ENCODE data around the gene MVD.

The MVD gene

DNA sequence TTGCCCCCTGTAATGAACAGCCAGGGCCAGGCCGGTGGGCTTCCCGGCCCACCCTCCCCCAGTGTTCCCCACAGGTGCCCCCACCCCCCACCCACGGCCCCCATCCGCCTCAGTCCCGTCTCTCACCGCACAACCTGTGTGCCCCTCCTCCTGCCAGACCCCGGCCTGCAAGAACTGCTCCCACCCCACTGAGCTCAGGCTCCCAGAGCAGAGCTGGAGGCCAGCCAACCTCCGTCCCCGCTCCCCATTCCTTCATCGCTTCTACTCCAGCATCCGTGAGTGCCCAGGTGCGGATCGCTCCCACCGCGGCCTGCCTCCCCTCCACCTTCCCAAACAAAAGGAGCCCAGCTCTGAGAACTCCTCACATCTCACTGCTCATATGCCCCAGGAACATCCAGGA is 4.2 kb downstream of the MVD start:
- no peak overlapping the region for H3K4me3 Mint-ChIP-seq
- H3K4me1 Mint-ChIP-seq (ENCODE audit: low read depth), result peaks cover 12% of the 10 kb centered on the region
- H3K9me3 Mint-ChIP-seq, result no peaks in the 10 kb centered on the region
- peaks cover 10% of the 10 kb centered on the region for H3K36me3 Mint-ChIP-seq (ENCODE audit: low read depth)
- no peaks in the 10 kb centered on the region for H3K27me3 Mint-ChIP-seq (ENCODE audit: low read depth)
- no peak overlapping the region for H3K27ac Mint-ChIP-seq

DNA sequence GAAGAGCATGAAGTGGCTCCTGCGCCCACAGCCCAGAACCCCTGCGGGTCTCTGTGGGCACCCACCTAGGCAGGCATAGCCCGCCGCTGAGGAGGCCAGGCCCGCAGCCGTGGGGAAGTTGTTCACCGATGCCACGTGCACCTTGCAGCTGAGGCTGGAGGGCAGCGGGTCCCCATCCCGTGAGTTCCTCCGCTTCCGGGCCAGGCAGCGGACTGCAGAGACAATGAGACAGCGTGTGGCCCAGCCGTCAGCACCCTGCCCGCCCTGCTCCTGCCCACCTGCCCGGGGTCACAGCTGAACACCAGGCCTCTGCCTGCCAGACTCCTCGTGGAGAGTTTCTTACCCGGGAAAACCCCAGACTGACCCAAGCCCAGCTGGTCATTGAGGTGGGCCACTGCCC is 5.5 kb downstream of the MVD start:
- no peak overlapping the region for H3K4me3 Mint-ChIP-seq
- H3K36me3 Mint-ChIP-seq (ENCODE audit: low read depth), result peaks cover 12% of the 10 kb centered on the region
- H3K9me3 Mint-ChIP-seq, result no peaks in the 10 kb centered on the region
- H3K4me1 Mint-ChIP-seq (ENCODE audit: low read depth), result peaks cover 12% of the 10 kb centered on the region
- no peaks in the 10 kb centered on the region for H3K27me3 Mint-ChIP-seq (ENCODE audit: low read depth)
- H3K27ac Mint-ChIP-seq, result no peak overlapping the region

DNA sequence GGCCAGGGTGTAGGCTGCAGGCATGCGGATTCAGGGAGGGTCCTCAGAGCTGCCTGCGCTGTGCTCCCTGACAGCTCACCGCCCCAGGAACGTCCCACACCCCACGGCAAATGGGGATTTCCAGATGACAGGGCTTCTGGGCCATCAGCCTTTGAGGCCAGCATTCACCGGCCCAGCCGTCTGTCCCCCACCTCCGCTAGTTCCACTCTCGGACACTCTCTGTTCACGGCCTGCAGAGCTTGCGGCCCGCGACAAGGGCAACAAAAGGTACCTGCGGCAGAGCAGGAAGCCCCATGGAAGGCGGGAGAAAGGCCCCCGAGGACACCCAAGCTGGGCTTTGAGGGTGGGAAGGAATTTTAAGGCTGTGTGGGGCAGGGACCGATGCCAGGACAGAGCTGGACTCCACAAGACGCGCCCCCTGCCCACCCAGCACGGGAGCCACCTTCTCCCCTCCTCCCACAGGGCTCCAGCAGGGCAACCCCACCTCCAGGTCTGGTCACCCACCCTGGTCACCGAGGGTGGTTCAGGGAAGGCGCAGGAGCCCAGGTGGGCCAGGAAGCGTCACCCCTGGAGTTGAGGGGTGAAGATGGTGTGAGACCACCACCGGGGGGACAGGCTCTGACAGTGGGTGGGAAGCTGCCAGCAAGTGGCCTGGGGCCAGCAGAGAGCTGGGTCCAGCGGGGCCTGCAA is 6.5 kb downstream of the MVD start:
- Mint-ChIP-seq H3K27ac (no peak overlapping the region), H3K9me3 (no peaks in the 10 kb centered on the region), H3K4me3 (no peak overlapping the region), H3K4me1 (ENCODE audit: low read depth) (peaks cover 9% of the 10 kb centered on the region), H3K36me3 (ENCODE audit: low read depth) (peaks cover 9% of the 10 kb centered on the region), H3K27me3 (ENCODE audit: low read depth) (no peaks in the 10 kb centered on the region)

DNA sequence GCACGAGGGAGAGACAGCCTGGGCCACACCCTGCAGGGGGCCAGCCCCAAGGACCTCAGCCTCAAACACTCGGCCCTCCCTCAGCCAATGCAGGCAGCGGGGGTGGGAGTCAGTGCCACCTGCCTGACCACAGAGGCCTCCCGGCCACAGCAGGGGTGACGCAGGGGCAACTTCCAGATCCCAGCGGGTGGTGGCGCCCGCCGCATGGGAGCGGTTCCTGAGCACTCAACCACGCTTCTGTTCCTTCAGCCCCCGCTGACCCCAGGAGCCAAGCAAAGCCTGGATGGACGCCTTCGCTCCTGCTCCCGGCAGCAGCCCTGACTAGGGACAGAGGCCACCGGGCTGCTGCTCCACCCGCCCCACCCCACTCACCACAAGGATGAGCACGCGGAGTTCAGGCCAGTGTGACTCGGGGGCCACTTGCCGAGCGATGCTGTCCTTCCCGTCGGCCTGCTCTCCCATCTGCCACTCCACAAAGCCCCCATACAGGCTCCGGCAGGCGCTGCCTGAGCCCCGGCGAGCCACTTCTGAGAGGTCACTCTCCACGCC is 7.1 kb downstream of the MVD start:
- H3K4me3 Mint-ChIP-seq, result no peak overlapping the region
- no peaks in the 10 kb centered on the region for H3K27me3 Mint-ChIP-seq (ENCODE audit: low read depth)
- peaks cover 11% of the 10 kb centered on the region for H3K36me3 Mint-ChIP-seq (ENCODE audit: low read depth)
- H3K4me1 Mint-ChIP-seq (ENCODE audit: low read depth), result peaks cover 7% of the 10 kb centered on the region
- no peak overlapping the region for H3K27ac Mint-ChIP-seq
- H3K9me3 Mint-ChIP-seq, result no peaks in the 10 kb centered on the region

DNA sequence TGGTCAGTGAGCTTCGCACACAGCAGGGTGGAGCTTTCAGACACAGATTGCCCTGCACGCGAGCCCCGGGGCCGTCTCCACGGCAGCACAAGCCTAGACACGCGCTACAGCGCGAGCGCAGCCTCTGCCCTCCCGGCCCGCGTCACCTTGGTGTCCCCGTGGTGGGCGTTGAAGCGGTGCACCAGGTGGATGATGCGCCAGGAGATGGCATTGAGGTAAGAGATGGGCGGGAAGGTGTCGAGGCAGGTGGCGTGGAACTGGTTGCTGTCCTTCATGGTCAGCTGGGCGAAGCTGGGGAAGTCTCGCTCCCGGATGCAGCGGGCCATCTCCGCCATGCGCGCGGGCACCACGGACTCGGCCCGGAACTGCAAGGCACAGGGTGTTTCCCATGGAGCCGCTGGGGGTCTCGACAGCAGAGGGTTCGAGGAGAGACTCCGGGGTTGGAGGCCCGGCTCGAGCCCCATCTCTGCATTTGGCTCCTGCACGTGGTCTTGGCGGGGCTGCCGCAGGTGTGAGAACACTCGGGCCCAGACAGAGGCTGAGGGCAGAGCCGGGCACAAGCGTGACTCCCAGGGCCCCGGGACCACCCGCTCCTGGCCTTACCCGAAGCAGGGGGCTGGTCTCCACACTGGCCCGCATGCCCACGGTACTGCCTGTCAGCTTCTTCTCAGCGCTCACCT is 7.7 kb downstream of the MVD start:
- no peaks in the 10 kb centered on the region for H3K9me3 Mint-ChIP-seq
- peaks cover 7% of the 10 kb centered on the region for H3K4me1 Mint-ChIP-seq (ENCODE audit: low read depth)
- no peaks in the 10 kb centered on the region for H3K27me3 Mint-ChIP-seq (ENCODE audit: low read depth)
- H3K4me3 Mint-ChIP-seq, result no peak overlapping the region
- no peak overlapping the region for H3K27ac Mint-ChIP-seq
- peaks cover 11% of the 10 kb centered on the region for H3K36me3 Mint-ChIP-seq (ENCODE audit: low read depth)

DNA sequence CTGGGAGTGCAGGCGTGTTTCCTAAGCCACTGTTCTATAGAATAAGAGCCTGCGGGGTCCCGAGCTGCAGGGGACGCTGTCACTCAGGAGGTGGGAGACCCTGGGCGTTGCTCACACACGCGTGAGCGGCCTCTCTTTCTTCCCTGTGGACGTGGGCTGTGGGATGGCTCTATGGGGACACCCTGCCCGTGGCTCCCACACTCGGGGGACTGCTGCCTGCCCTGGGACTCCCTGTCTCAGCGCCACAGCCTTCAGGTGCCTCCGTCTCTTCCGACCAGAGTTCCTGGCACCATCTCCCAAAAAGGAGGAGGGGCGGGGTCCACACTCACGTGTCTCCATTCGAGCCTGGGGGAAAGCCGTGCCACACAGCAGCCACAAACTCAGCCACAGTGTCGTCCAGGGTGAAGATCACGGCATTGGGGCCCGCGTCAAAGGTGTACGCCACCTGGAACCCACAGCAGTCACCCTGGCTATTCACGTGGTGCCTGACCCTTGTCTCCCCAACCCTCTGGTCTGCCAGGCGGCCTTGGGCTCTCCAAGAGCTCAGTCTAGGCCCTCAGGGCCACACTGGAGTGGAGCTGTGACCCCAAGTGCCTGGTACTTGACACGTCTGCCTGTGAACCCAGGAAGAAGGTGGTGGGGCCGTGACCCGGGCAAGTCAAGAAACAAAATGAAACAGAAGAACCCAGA is 8.4 kb downstream of the MVD start:
- H3K4me1 Mint-ChIP-seq (ENCODE audit: low read depth), result peaks cover 7% of the 10 kb centered on the region
- H3K4me3 Mint-ChIP-seq, result no peak overlapping the region
- H3K27me3 Mint-ChIP-seq (ENCODE audit: low read depth), result no peaks in the 10 kb centered on the region
- no peak overlapping the region for H3K27ac Mint-ChIP-seq
- no peaks in the 10 kb centered on the region for H3K9me3 Mint-ChIP-seq
- H3K36me3 Mint-ChIP-seq (ENCODE audit: low read depth), result peaks cover 12% of the 10 kb centered on the region

DNA sequence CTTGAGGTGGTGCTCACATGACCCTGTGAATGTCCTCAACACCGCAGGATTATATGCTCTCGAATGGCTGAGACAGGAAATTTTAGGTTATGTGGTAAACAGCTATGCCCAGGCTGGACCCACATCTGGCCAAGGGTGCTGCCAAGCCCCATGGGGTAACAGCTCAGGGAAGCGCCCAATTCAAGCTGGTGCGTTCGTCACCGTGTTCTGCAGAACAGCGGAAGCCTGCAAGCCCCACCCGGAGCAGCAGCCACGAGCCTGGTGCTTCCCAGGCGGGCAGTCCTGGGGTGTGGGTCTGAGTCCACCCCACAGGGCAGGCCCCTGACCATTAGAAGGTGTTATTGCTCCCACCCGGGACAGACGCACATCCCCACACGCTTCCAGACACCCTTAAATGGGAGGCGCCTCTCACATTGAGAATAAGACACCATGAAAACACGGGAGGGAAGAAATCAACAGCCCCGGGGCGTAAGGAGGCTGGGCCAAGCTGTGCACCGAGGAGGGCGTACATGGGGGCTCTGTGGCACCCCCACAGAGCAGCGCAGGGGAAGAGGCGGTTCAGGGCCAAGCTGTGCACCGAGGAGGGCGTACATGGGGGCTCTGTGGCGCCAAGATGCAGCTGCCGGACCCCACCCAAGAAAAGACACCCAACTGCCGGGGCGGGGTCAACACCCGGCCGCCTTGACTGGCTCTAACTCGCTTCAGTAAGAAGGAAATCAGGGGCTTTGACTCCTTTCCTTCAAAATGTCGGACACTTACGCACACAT is 9.1 kb downstream of the MVD start:
- no peaks in the 10 kb centered on the region for H3K9me3 Mint-ChIP-seq
- peaks cover 17% of the 10 kb centered on the region for H3K36me3 Mint-ChIP-seq (ENCODE audit: low read depth)
- H3K27ac Mint-ChIP-seq, result peak overlapping the region; percentile 66
- H3K4me1 Mint-ChIP-seq (ENCODE audit: low read depth), result peaks cover 13% of the 10 kb centered on the region
- no peak overlapping the region for H3K4me3 Mint-ChIP-seq
- no peaks in the 10 kb centered on the region for H3K27me3 Mint-ChIP-seq (ENCODE audit: low read depth)

DNA sequence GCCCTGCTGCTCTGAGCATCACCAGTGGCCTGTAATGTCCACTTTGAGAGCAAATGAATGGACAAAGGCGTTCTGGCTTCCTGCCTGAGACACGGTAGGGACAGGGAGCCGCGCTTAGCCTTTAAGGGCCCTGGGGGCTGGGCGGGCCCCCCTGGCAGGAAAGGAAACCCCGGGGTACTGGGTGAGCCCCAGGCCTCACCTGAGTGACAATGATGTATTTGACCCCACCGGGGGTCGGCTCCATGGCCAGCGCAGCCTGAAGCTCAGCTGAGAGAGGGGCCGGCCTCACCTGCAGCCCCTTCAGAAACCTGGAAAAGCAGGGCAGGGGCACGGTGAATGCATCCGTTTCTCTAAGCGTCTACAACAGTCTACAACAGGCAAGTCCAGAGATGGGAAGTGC is 9.8 kb downstream of the MVD start:
- Mint-ChIP-seq H3K36me3 (ENCODE audit: low read depth) (peaks cover 17% of the 10 kb centered on the region), H3K27ac (peak overlapping the region; percentile 66), H3K27me3 (ENCODE audit: low read depth) (no peaks in the 10 kb centered on the region), H3K4me1 (ENCODE audit: low read depth) (peaks cover 13% of the 10 kb centered on the region), H3K4me3 (no peak overlapping the region), H3K9me3 (no peaks in the 10 kb centered on the region)

DNA sequence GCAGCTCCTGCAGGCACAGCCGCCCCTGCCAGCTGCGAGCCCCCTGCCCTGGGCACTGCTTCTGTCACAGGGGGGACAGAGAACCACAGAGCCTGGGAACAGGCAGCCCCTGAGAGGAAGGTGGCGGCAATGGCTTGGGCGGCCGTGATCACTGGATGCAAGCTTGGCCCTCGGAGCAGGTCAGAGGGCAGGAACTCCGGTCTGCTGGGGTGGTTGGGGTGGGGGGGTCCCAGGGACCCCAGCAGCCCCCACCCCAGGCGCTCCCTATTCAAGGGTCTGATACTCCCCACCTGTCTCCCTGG is 10.2 kb downstream of the MVD start:
- Mint-ChIP-seq H3K27ac (no peak overlapping the region), H3K36me3 (ENCODE audit: low read depth) (peaks cover 17% of the 10 kb centered on the region), H3K4me3 (no peak overlapping the region), H3K4me1 (ENCODE audit: low read depth) (peaks cover 13% of the 10 kb centered on the region), H3K27me3 (ENCODE audit: low read depth) (no peaks in the 10 kb centered on the region), H3K9me3 (no peaks in the 10 kb centered on the region)

DNA sequence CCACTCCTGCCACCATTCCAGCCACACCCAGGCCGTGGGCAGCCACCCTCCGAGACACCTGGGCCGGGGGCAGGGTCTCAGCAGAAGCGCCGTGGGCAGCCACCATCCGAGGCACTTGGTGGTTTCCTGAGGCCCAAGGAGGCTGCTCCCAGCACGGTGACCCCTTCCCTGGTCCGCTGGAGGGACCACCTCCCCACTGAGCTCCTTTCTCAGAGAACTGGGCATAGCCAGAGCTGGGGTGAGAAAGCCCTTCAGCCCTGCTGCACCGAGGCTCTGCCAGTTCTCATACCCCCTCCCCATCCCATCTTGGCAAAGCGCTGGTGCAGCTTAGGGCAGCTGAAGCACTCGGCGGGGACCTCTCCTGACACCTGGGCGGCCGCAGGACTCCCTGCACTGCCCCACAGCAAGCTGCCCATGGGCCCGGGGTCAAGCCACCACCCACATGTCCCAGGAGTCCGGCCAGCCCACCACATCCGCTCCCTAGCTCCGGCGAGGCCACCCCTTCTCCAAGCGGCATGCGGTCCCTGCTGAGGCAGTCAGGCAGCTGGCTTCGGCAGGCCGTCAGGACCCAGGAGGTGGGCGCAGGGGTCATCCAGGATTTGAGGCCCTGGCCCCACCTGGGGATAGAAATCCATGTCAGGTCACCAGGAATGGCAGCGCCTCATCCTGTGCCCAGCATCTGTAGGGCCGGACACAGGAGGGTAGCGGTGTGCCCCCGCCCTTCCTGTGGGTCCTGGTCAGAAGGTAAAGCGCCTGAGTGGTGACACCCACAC is 10.7 kb downstream of the MVD start:
- no peaks in the 10 kb centered on the region for H3K9me3 Mint-ChIP-seq
- H3K27ac Mint-ChIP-seq, result peak overlapping the region; percentile 79
- H3K36me3 Mint-ChIP-seq (ENCODE audit: low read depth), result peaks cover 17% of the 10 kb centered on the region
- no peak overlapping the region for H3K4me3 Mint-ChIP-seq
- peaks cover 13% of the 10 kb centered on the region for H3K4me1 Mint-ChIP-seq (ENCODE audit: low read depth)
- no peaks in the 10 kb centered on the region for H3K27me3 Mint-ChIP-seq (ENCODE audit: low read depth)

DNA sequence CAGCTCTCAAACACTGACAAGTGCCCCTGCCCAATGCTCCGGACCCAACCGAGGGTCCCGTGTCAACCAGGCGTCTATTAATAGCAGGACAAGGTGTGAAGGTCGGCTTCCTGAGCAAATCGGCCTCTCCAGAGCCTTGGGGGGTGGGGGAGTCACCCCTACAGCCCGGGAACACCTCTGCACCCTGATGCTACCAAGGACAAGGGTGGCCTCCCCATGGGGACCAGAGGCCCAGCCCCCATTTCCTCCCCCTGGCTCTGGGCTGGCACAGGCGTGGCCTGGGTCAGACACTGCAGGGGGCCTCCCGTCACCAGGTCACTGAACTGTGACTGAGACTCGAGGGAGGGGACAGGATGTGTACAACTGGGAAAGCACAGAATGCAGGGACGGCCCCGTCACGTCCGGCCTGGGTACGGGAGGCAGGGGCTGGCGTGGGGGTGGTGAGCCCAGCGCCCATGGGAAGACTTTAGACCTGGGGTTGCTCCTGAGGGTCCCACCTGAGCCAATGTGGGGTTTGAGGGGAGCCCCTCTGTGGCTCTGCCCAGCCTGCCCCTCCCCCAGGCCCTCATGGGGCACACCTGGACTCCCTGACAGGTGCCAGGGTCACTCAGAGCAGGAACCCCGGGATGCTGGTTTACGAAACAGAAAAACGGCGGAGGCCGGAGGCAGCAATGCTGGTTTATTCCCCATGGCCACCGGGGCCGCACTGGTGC is 11.5 kb downstream of the MVD start:
- peaks cover 13% of the 10 kb centered on the region for H3K4me1 Mint-ChIP-seq (ENCODE audit: low read depth)
- H3K9me3 Mint-ChIP-seq, result no peaks in the 10 kb centered on the region
- no peaks in the 10 kb centered on the region for H3K27me3 Mint-ChIP-seq (ENCODE audit: low read depth)
- H3K36me3 Mint-ChIP-seq (ENCODE audit: low read depth), result peaks cover 17% of the 10 kb centered on the region
- H3K27ac Mint-ChIP-seq, result peak overlapping the region; percentile 96
- peak overlapping the region; percentile 89 for H3K4me3 Mint-ChIP-seq

DNA sequence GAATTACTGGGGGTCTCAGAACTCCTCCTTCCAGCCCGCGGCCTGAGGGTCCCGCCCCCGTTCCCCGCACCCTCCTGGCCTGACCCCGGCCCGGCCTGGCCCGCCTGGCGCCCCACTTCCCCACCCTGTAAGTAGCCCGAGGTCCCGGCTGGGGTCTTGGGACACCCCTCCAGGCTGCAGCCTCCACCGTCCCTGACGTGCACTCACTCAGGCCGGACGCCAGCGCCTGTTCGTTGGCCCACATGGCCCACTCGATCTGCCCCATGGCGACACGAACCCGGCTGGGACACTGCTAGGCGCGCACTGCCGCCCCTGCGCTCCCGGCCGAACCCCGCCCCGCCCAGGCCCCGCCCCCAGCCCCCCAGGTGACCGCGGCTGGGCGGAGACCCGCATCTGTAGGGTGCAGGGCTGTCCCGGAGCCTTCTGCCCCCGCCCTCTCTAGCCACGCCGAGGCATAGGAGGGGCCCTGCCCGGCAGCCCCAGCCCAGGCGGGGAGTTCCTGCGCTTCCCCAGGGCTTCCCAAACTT is 12.1 kb downstream of the MVD start, which contains the start of gene CYBA:
CYBA (minus strand) TSS at position 305 of the 527 bp plus-strand sequence; CDS start at position 265, 40 bp downstream.
- Mint-ChIP-seq H3K27ac (peak within 1 kb of the TSS; percentile 96), H3K36me3 (ENCODE audit: low read depth) (peaks cover 17% of the 10 kb centered on the region), H3K4me1 (ENCODE audit: low read depth) (peaks cover 13% of the 10 kb centered on the region), H3K9me3 (no peaks in the 10 kb centered on the region), H3K4me3 (peak within 1 kb of the TSS; percentile 89), H3K27me3 (ENCODE audit: low read depth) (no peaks in the 10 kb centered on the region)

All from T-helper 1 cell treated with Interleukin-12 subunit alpha and Interleukin-12 subunit beta and Interleukin-4 antibody, amounts not matched to agents 30 μg/mL and 1 μg/mL, for 36 hours (primary cell).